Measurements from ENCODE around the gene UROC1.
A peak's percentile ranks its signal among the peaks of the same experiment; 100 is the strongest.

UROC1 gene

GRCh38 chr3:126446791-126447190 is 70.8 kb downstream of the UROC1 start:
- no peaks in the 10 kb centered on the region for H3K9me3 Mint-ChIP-seq
- DNase-seq (ENCODE audit: low spot score in 2 of 2) (no peak), ATAC-seq (replicated peaks; ENCODE audit: extremely low read depth, poor library complexity, severe bottlenecking) (no peak)
- H3K36me3 Mint-ChIP-seq (ENCODE audit: insufficient read depth) = peaks cover 20% of the 10 kb centered on the region
- H3K4me1 Mint-ChIP-seq = peaks cover 23% of the 10 kb centered on the region
- no peak overlapping the region for H3K27ac Mint-ChIP-seq (ENCODE audit: low read depth)
- H3K4me3 Mint-ChIP-seq = no peak overlapping the region
- no peaks in the 10 kb centered on the region for H3K27me3 Mint-ChIP-seq

- H3K27ac Mint-ChIP-seq (ENCODE audit: low read depth) = no peak overlapping the region
- no peak for DNase-seq (ENCODE audit: low spot score in 2 of 2)
- peaks cover 18% of the 10 kb centered on the region for H3K4me1 Mint-ChIP-seq
- no peak overlapping the region for H3K4me3 Mint-ChIP-seq
- H3K27me3 Mint-ChIP-seq = no peaks in the 10 kb centered on the region
- H3K9me3 Mint-ChIP-seq = no peaks in the 10 kb centered on the region
- ATAC-seq (replicated peaks; ENCODE audit: extremely low read depth, poor library complexity, severe bottlenecking) = no peak
- H3K36me3 Mint-ChIP-seq (ENCODE audit: insufficient read depth) = peaks cover 15% of the 10 kb centered on the region
Observed at GRCh38 chr3:126446301-126446700, 71.3 kb downstream of the UROC1 start.

DNA sequence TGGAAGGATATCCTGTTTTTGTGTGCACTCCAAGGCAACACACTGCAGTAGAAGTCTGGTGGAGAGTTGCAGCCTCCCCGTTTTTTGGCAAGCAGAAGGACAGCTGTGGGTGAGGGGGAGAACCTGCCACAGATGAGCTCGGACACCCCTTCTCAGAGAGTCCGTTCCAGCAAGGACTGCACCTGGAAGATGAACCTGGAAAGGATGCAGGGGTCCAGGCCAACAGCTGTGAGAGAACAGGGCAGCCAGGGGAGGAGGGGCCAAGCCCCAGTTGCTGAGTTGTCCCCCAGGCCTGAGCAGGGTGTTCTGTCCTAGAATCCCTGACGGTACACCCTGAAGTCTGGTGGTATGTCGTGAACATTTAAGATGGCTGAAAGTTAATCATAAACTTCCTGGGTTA is 72.1 kb downstream of the UROC1 start:
- ATAC-seq (replicated peaks; ENCODE audit: extremely low read depth, poor library complexity, severe bottlenecking) (no peak), DNase-seq (ENCODE audit: low spot score in 2 of 2) (no peak)
- Mint-ChIP-seq H3K4me1 (peaks cover 18% of the 10 kb centered on the region), H3K9me3 (no peaks in the 10 kb centered on the region), H3K36me3 (ENCODE audit: insufficient read depth) (peaks cover 13% of the 10 kb centered on the region), H3K27me3 (no peaks in the 10 kb centered on the region), H3K27ac (ENCODE audit: low read depth) (no peak overlapping the region), H3K4me3 (no peak overlapping the region)

GRCh38 chr3:126442856-126443242 is 74.7 kb downstream of the UROC1 start:
- ATAC-seq (replicated peaks; ENCODE audit: extremely low read depth, poor library complexity, severe bottlenecking) = no peak
- no peak overlapping the region for H3K27ac Mint-ChIP-seq (ENCODE audit: low read depth)
- no peaks in the 10 kb centered on the region for H3K9me3 Mint-ChIP-seq
- H3K36me3 Mint-ChIP-seq (ENCODE audit: insufficient read depth) = peaks cover 17% of the 10 kb centered on the region
- H3K27me3 Mint-ChIP-seq = no peaks in the 10 kb centered on the region
- no peak overlapping the region for H3K4me3 Mint-ChIP-seq
- no peak for DNase-seq (ENCODE audit: low spot score in 2 of 2)
- peaks cover 11% of the 10 kb centered on the region for H3K4me1 Mint-ChIP-seq

DNA sequence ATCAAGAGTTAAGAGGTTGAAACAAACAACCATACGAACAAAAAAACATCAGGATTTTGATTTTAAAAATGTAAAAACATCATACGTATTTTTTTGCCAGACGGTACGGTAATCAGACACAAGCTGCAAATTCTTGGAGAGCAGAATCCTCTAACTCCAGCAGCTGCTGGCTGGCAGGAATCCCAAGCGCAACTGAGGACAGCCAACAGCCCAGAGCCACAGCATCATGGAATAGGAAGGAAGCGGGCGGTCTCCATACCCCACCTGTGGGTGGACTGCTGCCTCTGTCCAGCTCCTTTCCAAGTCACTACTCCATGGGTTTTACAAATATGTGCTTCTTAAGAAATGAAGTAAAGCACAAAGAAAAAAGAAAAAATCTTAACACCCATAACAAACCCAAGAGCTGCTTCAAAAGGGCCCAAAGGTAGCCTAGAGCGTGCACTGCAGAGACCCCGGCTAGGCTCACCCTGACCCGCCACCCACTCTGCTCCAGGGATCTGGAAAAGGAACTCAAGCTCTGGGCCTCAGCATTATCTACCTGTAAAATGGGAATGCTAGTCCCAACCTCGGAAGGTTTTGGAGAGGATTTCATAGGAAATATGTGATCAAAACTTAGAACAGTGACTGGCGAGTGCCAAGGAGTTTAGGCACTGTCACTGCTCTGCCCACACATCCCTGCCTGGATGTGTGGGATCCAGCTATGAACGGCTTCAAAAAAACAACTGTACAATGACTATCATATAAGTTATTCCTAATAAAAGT is 75.3 kb downstream of the UROC1 start:
- Mint-ChIP-seq H3K27ac (ENCODE audit: low read depth) (no peak overlapping the region), H3K4me3 (no peak overlapping the region), H3K36me3 (ENCODE audit: insufficient read depth) (peaks cover 20% of the 10 kb centered on the region), H3K9me3 (no peaks in the 10 kb centered on the region), H3K4me1 (peaks cover 5% of the 10 kb centered on the region), H3K27me3 (no peaks in the 10 kb centered on the region)
- no peak for ATAC-seq (replicated peaks; ENCODE audit: extremely low read depth, poor library complexity, severe bottlenecking)
- no peak for DNase-seq (ENCODE audit: low spot score in 2 of 2)

- H3K36me3 Mint-ChIP-seq (ENCODE audit: insufficient read depth) = peaks cover 21% of the 10 kb centered on the region
- H3K27me3 Mint-ChIP-seq = no peaks in the 10 kb centered on the region
- H3K27ac Mint-ChIP-seq (ENCODE audit: low read depth) = no peak overlapping the region
- no peak overlapping the region for H3K4me3 Mint-ChIP-seq
- H3K4me1 Mint-ChIP-seq = no peaks in the 10 kb centered on the region
- ATAC-seq (replicated peaks; ENCODE audit: extremely low read depth, poor library complexity, severe bottlenecking) = no peak
- H3K9me3 Mint-ChIP-seq = no peaks in the 10 kb centered on the region
- DNase-seq (ENCODE audit: low spot score in 2 of 2) = no peak
Observed at GRCh38 chr3:126441256-126441880, 76.2 kb downstream of the UROC1 start.

- ATAC-seq (replicated peaks; ENCODE audit: extremely low read depth, poor library complexity, severe bottlenecking) = no peak
- H3K4me3 Mint-ChIP-seq = no peak overlapping the region
- no peaks in the 10 kb centered on the region for H3K9me3 Mint-ChIP-seq
- DNase-seq (ENCODE audit: low spot score in 2 of 2) = no peak
- no peaks in the 10 kb centered on the region for H3K4me1 Mint-ChIP-seq
- H3K27me3 Mint-ChIP-seq = no peaks in the 10 kb centered on the region
- H3K36me3 Mint-ChIP-seq (ENCODE audit: insufficient read depth) = peaks cover 21% of the 10 kb centered on the region
- H3K27ac Mint-ChIP-seq (ENCODE audit: low read depth) = no peak overlapping the region
Observed at GRCh38 chr3:126440709-126440995, 76.9 kb downstream of the UROC1 start.

- ATAC-seq (replicated peaks; ENCODE audit: extremely low read depth, poor library complexity, severe bottlenecking) (no peak), DNase-seq (ENCODE audit: low spot score in 2 of 2) (no peak)
- no peaks in the 10 kb centered on the region for H3K4me1 Mint-ChIP-seq
- no peak overlapping the region for H3K4me3 Mint-ChIP-seq
- H3K27me3 Mint-ChIP-seq = no peaks in the 10 kb centered on the region
- no peaks in the 10 kb centered on the region for H3K9me3 Mint-ChIP-seq
- H3K36me3 Mint-ChIP-seq (ENCODE audit: insufficient read depth) = peaks cover 21% of the 10 kb centered on the region
- no peak overlapping the region for H3K27ac Mint-ChIP-seq (ENCODE audit: low read depth)
Observed at GRCh38 chr3:126439968-126440708, 77.4 kb downstream of the UROC1 start.

GRCh38 chr3:126439346-126439967 is 78.1 kb downstream of the UROC1 start:
- H3K36me3 Mint-ChIP-seq (ENCODE audit: insufficient read depth) = peaks cover 21% of the 10 kb centered on the region
- H3K27me3 Mint-ChIP-seq = no peaks in the 10 kb centered on the region
- no peak overlapping the region for H3K4me3 Mint-ChIP-seq
- DNase-seq (ENCODE audit: low spot score in 2 of 2) = no peak
- no peaks in the 10 kb centered on the region for H3K4me1 Mint-ChIP-seq
- H3K9me3 Mint-ChIP-seq = no peaks in the 10 kb centered on the region
- no peak overlapping the region for H3K27ac Mint-ChIP-seq (ENCODE audit: low read depth)
- ATAC-seq (replicated peaks; ENCODE audit: extremely low read depth, poor library complexity, severe bottlenecking) = no peak

- Mint-ChIP-seq H3K4me1 (no peaks in the 10 kb centered on the region), H3K9me3 (no peaks in the 10 kb centered on the region), H3K27ac (ENCODE audit: low read depth) (peak overlapping the region; percentile 16), H3K27me3 (no peaks in the 10 kb centered on the region), H3K4me3 (no peak overlapping the region), H3K36me3 (ENCODE audit: insufficient read depth) (peaks cover 21% of the 10 kb centered on the region)
- ATAC-seq (replicated peaks; ENCODE audit: extremely low read depth, poor library complexity, severe bottlenecking) (no peak), DNase-seq (ENCODE audit: low spot score in 2 of 2) (no peak)
Observed at GRCh38 chr3:126438746-126439145, 78.8 kb downstream of the UROC1 start.

DNA sequence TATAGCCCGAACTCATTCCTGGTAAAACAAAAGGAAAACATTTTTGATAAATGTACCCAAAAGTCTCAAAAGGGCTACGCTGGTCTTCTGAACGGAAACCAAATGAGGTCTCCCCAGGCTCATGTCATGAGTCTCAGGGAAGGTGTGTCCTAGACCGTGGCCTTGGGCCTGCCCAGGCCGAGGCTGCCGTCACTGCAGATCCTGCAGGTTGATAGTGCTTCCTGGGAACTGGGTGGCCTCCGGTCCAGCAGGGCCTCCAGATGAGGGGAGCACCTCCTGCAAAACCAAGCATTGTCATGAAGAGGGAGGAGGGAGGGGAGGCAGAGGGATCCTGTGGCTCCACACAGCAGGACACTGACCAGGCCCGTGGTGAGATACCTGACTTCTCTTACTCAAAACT is 79.4 kb downstream of the UROC1 start:
- ATAC-seq (replicated peaks; ENCODE audit: extremely low read depth, poor library complexity, severe bottlenecking) = no peak
- Mint-ChIP-seq H3K4me1 (no peaks in the 10 kb centered on the region), H3K36me3 (ENCODE audit: insufficient read depth) (peaks cover 21% of the 10 kb centered on the region), H3K9me3 (no peaks in the 10 kb centered on the region), H3K27me3 (no peaks in the 10 kb centered on the region), H3K27ac (ENCODE audit: low read depth) (no peak overlapping the region), H3K4me3 (no peak overlapping the region)
- no peak for DNase-seq (ENCODE audit: low spot score in 2 of 2)

- Mint-ChIP-seq H3K27ac (ENCODE audit: low read depth) (no peak overlapping the region), H3K9me3 (no peaks in the 10 kb centered on the region), H3K4me3 (no peak overlapping the region), H3K27me3 (no peaks in the 10 kb centered on the region), H3K4me1 (no peaks in the 10 kb centered on the region), H3K36me3 (ENCODE audit: insufficient read depth) (peaks cover 19% of the 10 kb centered on the region)
- ATAC-seq (replicated peaks; ENCODE audit: extremely low read depth, poor library complexity, severe bottlenecking) (no peak), DNase-seq (ENCODE audit: low spot score in 2 of 2) (no peak)
Observed at GRCh38 chr3:126436826-126437717, 80.5 kb downstream of the UROC1 start.

Data from central memory CD8-positive, alpha-beta T cell (primary cell).